Smooth muscle cell of bladder (primary cell): ENCODE measurements around the gene PSMB3. TPM values are rescaled to one million over a fixed set of nuclear protein-coding genes. Genes with fewer than 3 reads are reported as not detected.

ENCODE experiments used
- total RNA-seq: library from RNA; depleted of rRNA; stranded (reverse); fragments of >200 nt; gene quantifications from 2 replicates; pipeline ENCODE4 v1.2.3, GENCODE V29; 2014

Gene PSMB3
- total RNA-seq = 365 and 434 TPM in 2 replicates

GRCh38 chr17:38752308-38753070, at the start of gene PSMB3:
PSMB3 (plus strand) TSS chr17:38752741; CDS start chr17:38752827, 86 bp downstream.

GRCh38 chr17:38704606-38705522, 47.7 kb upstream of the PSMB3 start, which contains the start of gene MLLT6:
MLLT6 (plus strand) TSS chr17:38705273; CDS start chr17:38705633, 360 bp downstream.

GRCh38 chr17:38729886-38730525, 22.5 kb upstream of the PSMB3 start, which contains the start of gene CISD3:
CISD3 (plus strand) TSS chr17:38730341; CDS start chr17:38730359, 18 bp downstream.

GRCh38 chr17:38748149-38748891, 4.2 kb upstream of the PSMB3 start, which contains the start of gene PCGF2:
PCGF2 (minus strand) TSS chr17:38748336; CDS start chr17:38740402, 7,934 bp downstream.

GRCh38 chr17:38799501-38800236, 47.1 kb downstream of the PSMB3 start, which contains the start of gene PIP4K2B:
PIP4K2B (minus strand) TSS chr17:38799556; CDS start chr17:38799424, 132 bp downstream.

Other genes with a start within 250 kb of the PSMB3 start
- not detected in 2 replicates for gene SRCIN1, start 146.8 kb upstream of the PSMB3 start, total RNA-seq
- gene EPOP, start 77.8 kb upstream of the PSMB3 start, total RNA-seq = 0.43 and 0.83 TPM in 2 replicates
- 15.8 and 27.6 TPM in 2 replicates for gene MLLT6, start 47.5 kb upstream of the PSMB3 start, total RNA-seq
- 3.1 and 4.7 TPM in 2 replicates for gene CISD3, start 22.4 kb upstream of the PSMB3 start, total RNA-seq
- gene PCGF2, start 4.4 kb upstream of the PSMB3 start, total RNA-seq = 2.8 and 3.1 TPM in 2 replicates
- gene PIP4K2B, start 46.8 kb downstream of the PSMB3 start, total RNA-seq = 26.6 and 41.3 TPM in 2 replicates
- 7.4 and 10.4 TPM in 2 replicates for gene CWC25, start 72.6 kb downstream of the PSMB3 start, total RNA-seq
- gene RPL23, start 101.0 kb downstream of the PSMB3 start, total RNA-seq = 3,070 and 3,076 TPM in 2 replicates
- 60.3 and 71.7 TPM in 2 replicates for gene LASP1, start 117.3 kb downstream of the PSMB3 start, total RNA-seq
- gene FBXO47, start 214.7 kb downstream of the PSMB3 start, total RNA-seq = under 0.01 TPM in 1 of 2 replicates, not detected in the other